Activated naive CD4-positive, alpha-beta T cell treated with anti-CD3 and anti-CD28 coated beads, Interleukin-2, amount 50 U/mL, for 16 hours (primary cell): ENCODE data around the gene SPOCK1.

Source experiments
- DNase-seq: peaks from one replicate; pipeline ENCODE4 v3.0.0-alpha.2; 2020

Gene SPOCK1

GRCh38 chr5:137440795-137441194, 58.3 kb downstream of the SPOCK1 start:
- DNase-seq: no peak

GRCh38 chr5:137439645-137440044, 59.5 kb downstream of the SPOCK1 start:
- no peak for DNase-seq

GRCh38 chr5:137438932-137439331, 60.2 kb downstream of the SPOCK1 start:
- DNase-seq: no peak

- no peak for DNase-seq
Observed at GRCh38 chr5:137437774-137438173, 61.4 kb downstream of the SPOCK1 start.

GRCh38 chr5:137433539-137433938, 65.6 kb downstream of the SPOCK1 start:
- DNase-seq: no peak

GRCh38 chr5:137432376-137432775, 66.8 kb downstream of the SPOCK1 start:
- no peak for DNase-seq

- DNase-seq: no peak
Observed at GRCh38 chr5:137431051-137431450, 68.1 kb downstream of the SPOCK1 start.

GRCh38 chr5:137415231-137415681, 83.9 kb downstream of the SPOCK1 start:
- no peak for DNase-seq

GRCh38 chr5:137414112-137414755, 84.9 kb downstream of the SPOCK1 start:
- no peak for DNase-seq

GRCh38 chr5:137412136-137412535, 87.0 kb downstream of the SPOCK1 start:
- DNase-seq: no peak

GRCh38 chr5:137410234-137411010, 88.7 kb downstream of the SPOCK1 start:
- no peak for DNase-seq

- no peak for DNase-seq
Observed at GRCh38 chr5:137409736-137410135, 89.4 kb downstream of the SPOCK1 start.

GRCh38 chr5:137407090-137407489, 92.0 kb downstream of the SPOCK1 start:
- no peak for DNase-seq

GRCh38 chr5:137405393-137405792, 93.7 kb downstream of the SPOCK1 start:
- DNase-seq: no peak

- DNase-seq: no peak
Observed at GRCh38 chr5:137403869-137404268, 95.3 kb downstream of the SPOCK1 start.

GRCh38 chr5:137402436-137403187, 96.5 kb downstream of the SPOCK1 start:
- no peak for DNase-seq

- no peak for DNase-seq
Observed at GRCh38 chr5:137401946-137402345, 97.2 kb downstream of the SPOCK1 start.

GRCh38 chr5:137400571-137400970, 98.6 kb downstream of the SPOCK1 start:
- DNase-seq: no peak

GRCh38 chr5:137399911-137400310, 99.2 kb downstream of the SPOCK1 start:
- no peak for DNase-seq

- DNase-seq: no peak
Observed at GRCh38 chr5:137398751-137399150, 100.4 kb downstream of the SPOCK1 start.

- DNase-seq: no peak
Observed at GRCh38 chr5:137398154-137398553, 101.0 kb downstream of the SPOCK1 start.

- no peak for DNase-seq
Observed at GRCh38 chr5:137395011-137395755, 103.9 kb downstream of the SPOCK1 start.

GRCh38 chr5:137394380-137394779, 104.7 kb downstream of the SPOCK1 start:
- DNase-seq: no peak
